Kidney (tissue), 14 donors: ENCODE data around the gene OR2V2. TPM values are rescaled to one million over a fixed set of nuclear protein-coding genes. Genes with fewer than 3 reads are reported as not detected.

Experiments used
- DNase-seq, 5 donors: peaks; one replicate each; pipeline ENCODE4 v3.0.0-alpha.2; 2013 to 2020
- FAIRE-seq: peaks from 2 replicates; lab custom pipeline; 2012; peaks lifted over from hg19 to GRCh38; lab: Jason Lieb, UNC
- H3K27ac ChIP-seq, 2 donors: one replicate each; pipeline ENCODE4 v1.7.0; 2013; ENCODE audit warnings: low read depth in 2 of 2, low read length in 2 of 2, inconsistent platforms in 1 of 2
- H3K27me3 ChIP-seq: one replicate; pipeline ENCODE4 v1.7.1; 2013; ENCODE audit warnings: low read length, inconsistent platforms; ENCODE audit not compliant: control insufficient read depth, insufficient read depth
- H3K36me3 ChIP-seq, 3 donors: one replicate each; pipeline versions ENCODE4 v1.7.0 to v1.7.1; 2013; ENCODE audit warnings: low read length in 3 of 3, control low read depth in 1 of 3, inconsistent platforms in 1 of 3; ENCODE audit not compliant: insufficient read depth in 3 of 3, control insufficient read depth in 2 of 3
- H3K4me1 ChIP-seq, 3 donors: one replicate each; pipeline versions ENCODE4 v1.7.0 to v1.7.1; 2013; ENCODE audit warnings: low read length in 3 of 3, inconsistent platforms in 1 of 3, low read depth in 1 of 3; ENCODE audit not compliant: control insufficient read depth in 2 of 3, insufficient read depth in 2 of 3
- H3K4me3 ChIP-seq, 3 donors: one replicate each; pipeline versions ENCODE4 v1.7.0 to v1.8.1; 2013; ENCODE audit warnings: low read length in 3 of 3, control low read depth in 1 of 3, inconsistent platforms in 1 of 3
- H3K9ac ChIP-seq, 3 donors: one replicate each; pipeline versions ENCODE4 v1.7.0 to v1.7.1; 2013; ENCODE audit warnings: low read length in 3 of 3, control low read depth in 1 of 3, inconsistent platforms in 1 of 3
- H3K9me3 ChIP-seq, 3 donors: one replicate each; pipeline versions ENCODE4 v1.7.0 to v1.7.1; 2013; ENCODE audit warnings: low read length in 3 of 3, control low read depth in 1 of 3, inconsistent platforms in 1 of 3; ENCODE audit not compliant: control insufficient read depth in 2 of 3, insufficient read depth in 1 of 3
- intact Hi-C: fragments of 100-400 bp; cut with DNase I; formaldehyde crosslinking; loops from one replicate; pipeline ENCODE4 v1.11.1; 2022
- polyA plus RNA-seq: library from polyadenylated mRNA; stranded (reverse); fragments of 350-450 nt; fragmentation: Illumina TruSeq; extraction: RNeasy Lipid Tissue Mini Kit (QIAGEN cat#74804); gene quantifications from one replicate; pipeline ENCODE4 v1.2.3, GENCODE V29; 2014; ENCODE audit warnings: low read depth, low replicate concordance; ENCODE audit not compliant: insufficient read depth
- total RNA-seq: library from RNA; stranded (reverse); fragmentation: NEBNext Ultra II Directional; extraction: Animal tissue kit (Norgen Biotek cat#: 25700); gene quantifications from one replicate; pipeline ENCODE4 v1.2.1, GENCODE V29; 2021
- TF ChIP-seq, protein P1 (sequence below): IDR thresholded peaks from 3 replicates; pipeline ENCODE4 v1.5.1; 2012; ENCODE audit warnings: mild to moderate bottlenecking, moderate library complexity, borderline replicate concordance; ENCODE audit not compliant: insufficient read depth; ENCODE audit errors: extremely low read depth
- donor health status: control.
- donor health status: control.
- donor health status: control.
- donor health status: control.
- donor health status: control.
- donor health status: DM: yes; HTN: yes; CAD: no.
- donor health status: Normal renal cell carcinoma (clear cell type).

OR2V2 gene
- total and polyA plus RNA-seq, 2 donors from 2014 or later: not detected

DNA sequence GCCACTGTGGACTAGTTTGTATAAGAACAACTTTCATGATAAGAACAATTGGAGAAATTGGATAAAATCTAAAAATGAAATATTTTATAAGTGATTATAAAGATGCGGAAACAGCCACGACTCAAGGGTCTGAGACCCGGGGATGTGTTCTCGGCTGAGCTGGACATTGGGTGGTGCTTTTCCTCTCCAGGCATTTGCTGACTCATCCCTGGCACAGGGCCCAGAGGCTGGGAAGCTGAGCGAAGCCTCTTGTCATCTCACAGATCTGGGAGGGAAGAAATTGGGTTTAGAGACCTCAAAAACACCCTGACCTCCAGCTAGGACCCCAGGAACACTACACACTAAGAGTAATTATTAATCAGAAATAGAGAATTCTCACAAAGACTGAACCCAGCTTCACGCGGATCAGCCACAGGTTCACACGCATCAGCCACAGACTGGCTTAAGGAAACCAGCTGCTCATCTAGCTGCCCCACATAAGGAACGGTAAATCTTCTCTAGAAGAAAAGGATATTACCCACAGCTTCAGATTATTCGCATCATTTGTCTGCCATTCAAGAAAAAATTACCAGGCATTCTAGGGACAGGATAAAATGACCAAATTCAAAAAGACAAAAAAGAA lies 13.7 kb upstream of the OR2V2 start:
- Histone ChIP-seq H3K27me3 (no peaks in the 10 kb centered on the region), H3K4me3 (no peak overlapping the region), H3K27ac (no peak overlapping the region), H3K4me1 (no peaks in the 10 kb centered on the region), H3K9me3 (no peaks in the 10 kb centered on the region), H3K36me3 (no peaks in the 10 kb centered on the region), H3K9ac (no peak overlapping the region)
- FAIRE-seq (no peak), DNase-seq (peak in 2 of 5 donors; percentile 23 to 84)
- intact Hi-C loops: no loop called here
- TF ChIP-seq, protein P1, sequence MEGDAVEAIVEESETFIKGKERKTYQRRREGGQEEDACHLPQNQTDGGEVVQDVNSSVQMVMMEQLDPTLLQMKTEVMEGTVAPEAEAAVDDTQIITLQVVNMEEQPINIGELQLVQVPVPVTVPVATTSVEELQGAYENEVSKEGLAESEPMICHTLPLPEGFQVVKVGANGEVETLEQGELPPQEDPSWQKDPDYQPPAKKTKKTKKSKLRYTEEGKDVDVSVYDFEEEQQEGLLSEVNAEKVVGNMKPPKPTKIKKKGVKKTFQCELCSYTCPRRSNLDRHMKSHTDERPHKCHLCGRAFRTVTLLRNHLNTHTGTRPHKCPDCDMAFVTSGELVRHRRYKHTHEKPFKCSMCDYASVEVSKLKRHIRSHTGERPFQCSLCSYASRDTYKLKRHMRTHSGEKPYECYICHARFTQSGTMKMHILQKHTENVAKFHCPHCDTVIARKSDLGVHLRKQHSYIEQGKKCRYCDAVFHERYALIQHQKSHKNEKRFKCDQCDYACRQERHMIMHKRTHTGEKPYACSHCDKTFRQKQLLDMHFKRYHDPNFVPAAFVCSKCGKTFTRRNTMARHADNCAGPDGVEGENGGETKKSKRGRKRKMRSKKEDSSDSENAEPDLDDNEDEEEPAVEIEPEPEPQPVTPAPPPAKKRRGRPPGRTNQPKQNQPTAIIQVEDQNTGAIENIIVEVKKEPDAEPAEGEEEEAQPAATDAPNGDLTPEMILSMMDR: no peak

DNA sequence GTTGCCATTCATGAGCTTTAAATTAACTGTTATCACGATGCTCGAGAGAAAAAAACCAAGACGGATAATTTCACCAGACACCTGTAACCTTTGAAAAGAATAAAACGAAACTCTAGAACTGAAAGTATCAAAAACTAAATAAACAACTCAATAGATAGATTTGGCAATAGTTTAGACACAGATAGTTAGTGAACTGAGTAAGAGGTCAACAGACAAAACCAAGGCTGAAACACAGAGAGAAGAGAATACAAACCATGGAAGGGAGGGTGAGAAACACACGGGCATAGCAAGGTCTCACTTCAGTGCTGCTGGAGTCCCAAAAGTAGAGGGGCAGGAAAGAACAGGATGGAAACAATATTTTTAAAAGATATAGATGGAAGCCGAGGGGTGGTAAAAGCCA lies 13.1 kb upstream of the OR2V2 start:
- DNase-seq (no peak), FAIRE-seq (no peak)
- H3K9ac ChIP-seq: no peak overlapping the region
- TF ChIP-seq, protein P1: no peak
- H3K27ac ChIP-seq: no peak overlapping the region
- intact Hi-C loops: no loop called here
- no peak overlapping the region for H3K4me3 ChIP-seq
- no peaks in the 10 kb centered on the region for H3K9me3 ChIP-seq
- H3K36me3 ChIP-seq: no peaks in the 10 kb centered on the region
- no peaks in the 10 kb centered on the region for H3K4me1 ChIP-seq
- H3K27me3 ChIP-seq: no peaks in the 10 kb centered on the region

DNA sequence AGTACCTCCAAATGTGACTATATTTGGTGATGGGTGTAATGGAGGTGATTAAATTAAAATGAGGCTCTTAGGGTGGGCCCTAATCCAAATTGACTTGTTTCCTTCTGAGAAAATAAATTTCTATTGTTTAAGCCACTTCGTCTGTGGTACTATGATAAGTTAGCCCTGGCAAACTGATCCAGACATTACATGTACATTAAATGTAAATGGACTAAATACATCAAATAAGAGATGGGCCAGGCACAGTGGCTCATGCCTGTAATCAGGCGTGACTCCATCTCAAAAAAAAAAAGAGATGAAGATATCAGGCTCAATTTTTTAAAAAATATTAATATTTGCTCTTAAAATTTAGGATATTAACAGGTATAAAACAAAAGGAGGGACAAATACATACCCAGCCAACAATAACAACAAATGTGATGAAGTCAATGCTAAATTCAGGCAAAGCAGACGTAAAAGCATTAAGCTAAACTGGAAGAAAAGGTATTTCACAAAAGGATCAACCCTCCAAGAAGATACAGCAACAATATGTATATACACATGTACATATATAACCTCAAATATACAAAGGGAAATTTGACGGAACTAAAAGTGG lies 10.9 kb upstream of the OR2V2 start:
- no peaks in the 10 kb centered on the region for H3K27me3 ChIP-seq
- no peaks in the 10 kb centered on the region for H3K36me3 ChIP-seq
- FAIRE-seq: no peak
- no peak overlapping the region for H3K27ac ChIP-seq
- intact Hi-C loops: no loop called here
- no peak overlapping the region for H3K4me3 ChIP-seq
- no peak overlapping the region for H3K9ac ChIP-seq
- DNase-seq: no peak
- no peaks in the 10 kb centered on the region for H3K4me1 ChIP-seq
- TF ChIP-seq, protein P1: no peak
- H3K9me3 ChIP-seq: no peaks in the 10 kb centered on the region

DNA sequence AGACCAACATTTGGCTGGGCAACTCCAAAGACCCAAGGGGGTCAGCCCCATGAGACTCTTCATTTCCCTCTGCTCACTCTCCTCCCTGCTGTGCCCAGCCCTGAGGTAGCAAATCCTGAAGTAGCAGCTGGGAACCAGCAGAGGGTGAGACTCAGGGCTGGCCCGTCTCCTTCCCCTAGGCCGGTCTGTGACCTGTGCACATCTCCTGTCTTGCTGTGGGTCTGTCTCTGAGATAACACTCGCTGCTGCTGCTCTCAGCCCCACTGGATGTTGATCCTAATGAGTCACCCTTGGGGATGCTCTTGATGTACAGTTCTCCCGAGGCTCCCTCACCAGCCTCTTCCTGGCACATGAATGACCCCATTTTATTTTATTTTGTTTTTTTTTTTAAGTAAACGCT lies 9.1 kb upstream of the OR2V2 start:
- H3K27me3 ChIP-seq: no peaks in the 10 kb centered on the region
- TF ChIP-seq, protein P1: no peak
- H3K4me1 ChIP-seq: no peaks in the 10 kb centered on the region
- no peak overlapping the region for H3K27ac ChIP-seq
- H3K4me3 ChIP-seq: no peak overlapping the region
- no peak overlapping the region for H3K9ac ChIP-seq
- DNase-seq: no peak
- no peaks in the 10 kb centered on the region for H3K36me3 ChIP-seq
- FAIRE-seq: no peak
- intact Hi-C loops: no loop called here
- no peaks in the 10 kb centered on the region for H3K9me3 ChIP-seq
